ENCODE data around the gene DSG4.

Gene DSG4

GRCh38 chr18:31446854-31447253, 70.3 kb downstream of the DSG4 start:
- no peaks in the 10 kb centered on the region for H3K9me3 ChIP-seq (ENCODE audit: control insufficient read depth, insufficient read depth, low read length)
- no peak overlapping the region for H3K4me3 ChIP-seq (ENCODE audit: low read depth, low read length)
- H3K27me3 ChIP-seq (ENCODE audit: control insufficient read depth, insufficient read depth, low read length): no peaks in the 10 kb centered on the region
- no peaks in the 10 kb centered on the region for H3K36me3 ChIP-seq (ENCODE audit: control insufficient read depth, insufficient read depth, low read length)
- no peak overlapping the region for H3K9ac ChIP-seq (ENCODE audit: low read depth, low read length)
- H3K4me1 ChIP-seq (ENCODE audit: control insufficient read depth, insufficient read depth, low read length): no peaks in the 10 kb centered on the region
- H3K27ac ChIP-seq (ENCODE audit: low read depth, low read length): no peak overlapping the region

GRCh38 chr18:31447530-31448191, 71.1 kb downstream of the DSG4 start, which contains the start of gene DSG3:
Gene DSG3, plus strand, starts transcription at chr18:31447741. Its CDS starts 137 bp downstream, at chr18:31447878.
- Histone ChIP-seq H3K27me3 (ENCODE audit: control insufficient read depth, insufficient read depth, low read length) (no peaks in the 10 kb centered on the region), H3K9me3 (ENCODE audit: control insufficient read depth, insufficient read depth, low read length) (no peaks in the 10 kb centered on the region), H3K4me3 (ENCODE audit: low read depth, low read length) (no peak within 1 kb of the TSS), H3K9ac (ENCODE audit: low read depth, low read length) (no peak within 1 kb of the TSS), H3K27ac (ENCODE audit: low read depth, low read length) (no peak within 1 kb of the TSS), H3K36me3 (ENCODE audit: control insufficient read depth, insufficient read depth, low read length) (no peaks in the 10 kb centered on the region), H3K4me1 (ENCODE audit: control insufficient read depth, insufficient read depth, low read length) (no peaks in the 10 kb centered on the region)

GRCh38 chr18:31450409-31450808, 73.8 kb downstream of the DSG4 start:
- Histone ChIP-seq H3K27me3 (ENCODE audit: control insufficient read depth, insufficient read depth, low read length) (no peaks in the 10 kb centered on the region), H3K9ac (ENCODE audit: low read depth, low read length) (no peak overlapping the region), H3K4me3 (ENCODE audit: low read depth, low read length) (no peak overlapping the region), H3K27ac (ENCODE audit: low read depth, low read length) (no peak overlapping the region), H3K9me3 (ENCODE audit: control insufficient read depth, insufficient read depth, low read length) (no peaks in the 10 kb centered on the region), H3K36me3 (ENCODE audit: control insufficient read depth, insufficient read depth, low read length) (no peaks in the 10 kb centered on the region), H3K4me1 (ENCODE audit: control insufficient read depth, insufficient read depth, low read length) (no peaks in the 10 kb centered on the region)

- H3K9me3 ChIP-seq (ENCODE audit: control insufficient read depth, insufficient read depth, low read length): no peaks in the 10 kb centered on the region
- no peak overlapping the region for H3K27ac ChIP-seq (ENCODE audit: low read depth, low read length)
- no peaks in the 10 kb centered on the region for H3K27me3 ChIP-seq (ENCODE audit: control insufficient read depth, insufficient read depth, low read length)
- H3K36me3 ChIP-seq (ENCODE audit: control insufficient read depth, insufficient read depth, low read length): no peaks in the 10 kb centered on the region
- H3K9ac ChIP-seq (ENCODE audit: low read depth, low read length): no peak overlapping the region
- 0 out of 2 replicates have a peak, but pooled peaks cover under 1% of the 10 kb centered on the region for H3K4me1 ChIP-seq (ENCODE audit: control insufficient read depth, insufficient read depth, low read length)
- H3K4me3 ChIP-seq (ENCODE audit: low read depth, low read length): no peak overlapping the region
These were observed 75.0 kb downstream of the DSG4 start for GRCh38 chr18:31451625-31452024.

GRCh38 chr18:31454066-31454708, 77.6 kb downstream of the DSG4 start:
- Histone ChIP-seq H3K9ac (ENCODE audit: low read depth, low read length) (no peak overlapping the region), H3K36me3 (ENCODE audit: control insufficient read depth, insufficient read depth, low read length) (no peaks in the 10 kb centered on the region), H3K27me3 (ENCODE audit: control insufficient read depth, insufficient read depth, low read length) (no peaks in the 10 kb centered on the region), H3K9me3 (ENCODE audit: control insufficient read depth, insufficient read depth, low read length) (no peaks in the 10 kb centered on the region), H3K27ac (ENCODE audit: low read depth, low read length) (no peak overlapping the region), H3K4me1 (ENCODE audit: control insufficient read depth, insufficient read depth, low read length) (peaks cover 11% of the 10 kb centered on the region; the same call in 1 of the 2 replicates), H3K4me3 (ENCODE audit: low read depth, low read length) (no peak overlapping the region)
